GM21619 (cell line): Measurements from ENCODE around the gene FAIM2.

Experiments
- ATAC-seq: cut with Tn5 transposase; IDR thresholded peaks from one replicate; pipeline ENCODE4 v1.9.1; 2021; ENCODE audit not compliant: unreplicated experiment

Gene FAIM2

DNA sequence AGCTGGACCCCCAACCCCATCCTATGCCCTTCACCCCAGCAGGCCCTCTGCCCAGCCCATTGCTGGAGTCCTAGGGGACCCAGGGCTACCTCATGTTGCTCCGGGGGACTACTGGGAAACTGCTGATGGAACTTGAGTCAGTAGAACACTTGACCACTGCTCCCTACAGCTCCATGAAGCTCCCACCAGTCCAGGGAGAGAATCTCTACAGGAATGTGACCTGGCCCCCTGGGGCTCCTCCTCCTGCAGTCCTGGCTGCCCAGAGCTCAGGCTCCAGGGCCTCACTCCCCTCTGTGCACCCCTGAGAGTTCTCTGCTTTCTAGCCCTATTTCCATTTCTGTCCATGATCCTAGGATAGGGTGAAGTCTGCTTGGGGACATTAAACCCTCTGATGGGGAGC, 36.0 kb upstream of the FAIM2 start:
- no peak for ATAC-seq

DNA sequence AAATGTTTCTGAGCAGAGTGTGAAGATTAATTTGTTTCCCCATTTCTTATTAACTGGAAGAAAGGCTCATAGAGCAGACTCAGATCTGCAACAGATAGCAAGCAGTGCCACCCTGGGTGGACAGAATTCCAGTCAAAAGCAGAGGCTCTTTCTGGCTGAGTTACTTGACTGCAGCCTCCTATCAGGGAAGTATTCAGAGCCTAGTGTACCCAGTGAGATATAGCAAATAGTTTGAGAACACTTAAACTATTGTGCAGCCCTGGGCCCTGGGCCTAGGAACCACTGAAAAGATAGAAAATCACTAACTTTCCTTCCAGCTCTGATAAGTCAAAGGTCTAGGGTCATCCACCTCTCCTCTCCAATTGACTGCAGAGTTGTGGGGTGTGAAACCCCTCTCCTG, 35.6 kb upstream of the FAIM2 start:
- ATAC-seq, result no peak

DNA sequence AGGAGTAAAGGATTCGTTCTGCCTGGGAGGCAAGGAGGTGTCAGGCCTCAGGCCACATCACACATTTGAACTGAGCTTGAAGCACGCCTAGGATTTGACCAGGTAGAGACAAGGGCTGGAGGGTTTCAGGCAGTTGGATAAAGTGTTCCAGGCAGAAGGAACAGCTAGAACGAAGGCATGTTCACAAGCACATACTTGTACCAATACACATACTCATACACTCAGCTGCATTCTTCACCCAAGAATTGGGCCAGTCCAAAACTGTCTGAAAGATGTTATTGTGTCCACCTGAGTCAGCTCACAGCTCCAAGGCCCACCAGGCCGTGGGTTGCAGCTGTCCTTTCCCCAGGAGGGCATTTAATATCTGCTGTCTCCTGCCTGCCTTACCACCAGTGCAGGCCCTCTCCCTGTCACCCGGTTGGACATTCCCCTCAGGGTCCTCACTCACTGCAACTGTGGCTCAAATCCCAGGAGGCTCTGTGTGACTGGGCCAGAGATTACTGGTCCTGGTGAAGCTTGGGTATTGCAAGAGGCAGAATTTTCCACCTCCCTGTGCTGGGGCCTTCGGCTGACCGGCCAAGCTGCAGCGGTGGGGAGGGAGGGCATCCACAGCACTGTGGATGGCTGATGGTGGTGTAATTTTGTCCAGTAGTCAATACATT, 34.1 kb upstream of the FAIM2 start:
- ATAC-seq, result no peak

DNA sequence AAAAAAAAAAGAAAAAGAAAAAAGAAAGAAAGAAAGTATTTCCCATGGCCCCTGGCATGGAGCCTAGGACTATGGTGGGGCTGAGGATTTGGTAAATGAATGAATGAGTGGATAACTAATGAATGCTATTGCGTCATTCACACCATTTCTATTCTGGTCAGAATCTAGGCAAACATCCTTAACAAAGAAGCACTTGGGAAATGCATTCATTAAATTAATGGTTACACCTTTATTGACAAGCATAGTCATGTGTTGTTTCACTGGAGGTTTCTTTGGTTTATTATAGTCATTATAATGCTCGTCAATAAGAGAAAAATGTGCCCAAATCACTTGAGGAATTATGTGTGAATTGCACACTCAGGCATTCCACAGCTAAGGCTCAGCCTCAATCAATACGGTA, 33.2 kb upstream of the FAIM2 start:
- ATAC-seq, result no peak

DNA sequence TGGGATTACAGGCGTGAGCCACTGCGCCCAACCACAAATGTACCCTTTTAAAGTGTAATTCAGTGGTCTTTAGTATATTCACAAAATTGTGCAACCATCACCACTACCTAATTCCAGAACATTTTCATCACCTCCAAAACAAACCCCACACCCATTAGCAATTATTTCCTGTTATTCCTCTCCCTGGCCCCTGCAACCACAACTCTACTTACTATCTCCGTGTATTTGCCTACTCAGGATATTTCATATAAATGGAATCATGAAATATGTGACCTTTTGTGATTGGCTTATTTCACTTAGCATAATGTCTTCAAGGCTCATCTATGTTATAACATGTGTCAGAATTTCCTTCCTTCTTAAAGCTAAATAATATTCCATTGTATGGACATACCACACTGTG, 30.8 kb upstream of the FAIM2 start:
- no peak for ATAC-seq

DNA sequence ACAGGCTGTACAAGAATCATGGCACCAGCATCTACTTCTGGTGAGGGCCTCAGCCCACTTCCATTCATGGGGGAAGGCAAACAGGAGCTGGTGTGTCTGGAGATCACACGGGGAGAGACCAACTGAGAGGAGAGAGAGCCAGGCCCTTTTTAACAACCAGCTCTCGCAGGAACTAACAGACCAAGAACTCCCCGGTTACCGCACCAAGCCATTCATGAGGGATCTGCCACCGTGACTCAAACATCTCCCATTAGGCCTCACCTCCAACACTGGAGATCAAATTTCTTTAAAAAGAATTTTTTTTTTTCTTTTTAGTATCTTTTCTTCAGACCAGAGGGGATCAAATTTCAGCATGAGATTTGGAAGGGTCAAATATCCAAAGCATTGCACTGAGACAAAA, 30.1 kb upstream of the FAIM2 start:
- ATAC-seq, result no peak

DNA sequence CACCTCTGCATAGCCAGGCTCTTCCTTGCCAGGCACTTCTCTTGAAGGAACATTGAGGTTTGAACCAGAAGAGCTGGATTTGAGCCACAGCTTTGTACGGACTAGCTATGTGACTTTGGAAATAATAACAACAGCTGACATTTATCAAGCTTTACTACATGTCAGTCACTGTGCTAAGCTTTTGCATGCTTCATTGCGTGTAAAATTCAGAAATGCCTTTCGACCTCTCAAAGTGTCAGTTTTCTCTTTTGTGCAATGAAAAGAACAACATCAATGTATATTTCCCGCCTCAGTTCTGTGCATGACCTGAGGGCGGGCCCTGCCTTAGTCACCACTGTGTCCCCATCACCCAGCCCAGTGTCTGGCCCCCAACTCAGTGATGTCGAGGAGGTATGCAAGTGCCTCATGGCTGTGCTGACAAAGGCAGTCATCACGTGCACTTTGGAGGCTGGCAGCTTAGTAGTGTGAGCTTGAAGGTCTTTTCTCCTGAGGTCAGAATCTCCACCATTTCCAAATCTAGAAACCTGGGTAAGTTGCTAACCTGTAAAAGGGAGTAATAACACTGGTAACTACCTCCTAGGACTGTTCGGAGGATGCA, 28.9 kb upstream of the FAIM2 start:
- ATAC-seq, result no peak

DNA sequence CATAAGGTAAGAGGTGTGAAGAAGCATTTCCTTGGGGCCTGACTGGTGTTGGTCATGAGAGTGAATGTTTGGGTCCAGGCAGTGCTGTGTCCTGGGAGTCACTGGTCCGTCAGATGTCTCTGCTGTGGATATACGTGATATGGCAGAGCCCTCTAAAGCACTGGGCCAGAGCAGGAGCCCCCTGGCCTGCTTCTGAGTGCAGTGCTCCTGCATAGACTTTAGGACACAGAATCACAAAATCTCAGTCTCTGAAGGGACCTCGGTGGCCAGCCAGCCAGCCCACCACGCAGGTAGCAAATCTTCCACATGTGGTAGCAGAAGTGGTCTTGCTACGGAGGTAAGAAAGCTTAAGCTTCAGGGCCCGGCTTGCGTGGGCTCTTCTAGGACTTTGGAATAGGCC, 28.3 kb upstream of the FAIM2 start:
- no peak for ATAC-seq

DNA sequence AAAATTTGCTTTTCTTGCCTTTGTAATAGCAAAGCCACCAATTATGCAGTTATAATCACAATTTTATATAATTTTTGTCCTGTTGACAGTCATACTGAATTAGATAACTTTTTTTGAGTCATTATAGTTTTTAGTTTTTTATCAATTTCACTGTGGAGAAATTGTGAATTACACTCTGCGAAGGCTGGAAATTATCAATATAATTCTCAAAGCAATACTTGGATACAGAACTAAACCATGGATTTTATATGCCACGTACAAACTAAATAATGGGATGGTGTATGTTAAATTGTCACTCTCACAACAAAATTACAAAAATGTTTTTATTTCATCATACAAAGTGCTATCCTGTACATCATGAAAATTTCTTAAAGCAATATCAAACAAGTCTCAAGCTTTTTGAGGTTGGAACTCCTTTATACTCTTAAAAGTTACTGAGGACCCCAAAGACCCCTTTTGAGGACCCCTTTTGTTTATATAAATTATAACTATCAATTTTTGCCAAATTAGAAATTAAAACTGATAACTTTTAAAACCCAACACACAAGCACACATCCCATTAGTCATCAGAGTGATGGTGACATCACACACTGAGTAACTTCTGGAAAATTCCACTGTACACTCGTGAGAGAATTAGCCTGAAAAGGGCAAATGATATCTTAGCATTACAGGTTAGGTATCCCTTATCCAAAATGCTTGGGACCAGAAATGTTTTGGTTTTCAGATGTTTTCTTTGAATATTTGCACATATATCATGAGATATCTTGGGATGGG, 27.0 kb upstream of the FAIM2 start:
- ATAC-seq, result no peak

DNA sequence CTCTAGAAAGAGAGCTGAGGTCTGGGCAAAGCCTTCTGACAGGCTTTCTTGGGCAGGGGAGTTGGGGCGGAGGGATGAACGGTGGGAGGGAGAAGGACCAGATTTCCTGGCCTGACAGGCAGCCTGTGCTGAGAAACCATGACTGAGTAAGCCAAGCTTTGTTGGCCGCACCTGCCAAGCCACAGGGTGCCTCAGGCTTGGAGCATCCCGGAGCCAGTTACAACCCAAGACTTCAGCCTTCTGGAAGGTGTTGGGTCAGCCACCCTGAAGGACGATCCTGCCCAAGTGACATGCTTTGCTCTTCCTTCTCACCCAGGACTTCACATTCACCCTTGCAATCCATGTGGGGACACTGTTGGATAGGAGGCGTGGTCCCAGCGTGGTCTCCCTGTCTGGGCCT, 25.9 kb upstream of the FAIM2 start:
- no peak for ATAC-seq

DNA sequence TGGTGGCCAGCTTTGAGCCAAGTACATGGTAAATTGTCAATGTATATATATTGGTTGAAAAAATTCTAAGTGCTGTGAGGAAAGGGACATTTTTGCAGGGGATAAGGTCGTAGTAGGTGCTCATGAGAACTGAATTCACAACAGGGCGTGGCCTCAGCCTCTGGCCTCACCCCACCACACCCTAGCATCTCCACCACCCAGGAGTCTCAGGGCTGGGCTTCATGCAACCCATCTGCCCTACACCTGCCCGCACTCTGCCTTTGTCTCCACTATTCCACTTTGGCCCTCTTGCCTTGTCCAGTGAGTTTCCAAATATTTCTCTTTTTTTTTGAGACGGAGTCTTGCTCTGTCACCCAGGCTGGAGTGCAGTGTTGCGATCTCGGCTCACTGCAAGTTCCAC, 24.8 kb upstream of the FAIM2 start:
- ATAC-seq, result no peak

DNA sequence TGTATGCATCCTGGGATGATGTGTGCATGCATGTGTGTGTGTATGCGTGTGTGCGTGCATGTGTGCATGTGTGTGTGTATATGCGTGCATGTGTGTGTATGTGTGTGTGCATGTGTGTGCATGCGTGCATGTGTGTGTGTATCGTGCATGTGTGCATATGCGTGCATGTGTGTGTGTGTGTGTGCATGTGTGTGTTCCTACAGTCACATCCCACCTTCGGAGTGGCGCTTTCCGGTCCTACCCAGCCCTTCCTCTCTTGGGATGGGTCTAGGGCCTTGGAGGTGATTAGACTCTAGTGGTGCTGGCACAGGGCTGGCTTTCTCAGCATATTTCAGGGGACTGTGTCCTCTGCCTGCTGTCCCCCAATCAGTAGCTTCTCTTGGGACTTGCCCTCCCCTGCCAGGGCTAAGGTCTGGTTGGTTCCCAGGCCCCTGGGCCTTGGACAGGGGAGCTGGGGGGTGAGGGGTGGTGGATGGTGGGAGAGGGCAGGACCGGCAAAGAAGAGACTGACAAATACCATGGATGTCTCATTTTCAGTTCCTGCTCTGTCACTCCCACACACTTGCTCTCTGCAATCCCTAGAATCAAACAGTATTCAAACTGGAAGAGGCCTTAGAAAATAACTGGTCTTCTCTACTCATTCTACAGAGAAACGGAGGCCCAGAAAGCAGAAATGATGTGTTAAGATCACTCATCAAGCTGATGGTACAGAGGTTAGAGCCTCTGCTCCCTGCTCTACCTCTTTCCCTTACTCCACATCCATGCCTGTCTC, 21.9 kb upstream of the FAIM2 start:
- ATAC-seq, result no peak

DNA sequence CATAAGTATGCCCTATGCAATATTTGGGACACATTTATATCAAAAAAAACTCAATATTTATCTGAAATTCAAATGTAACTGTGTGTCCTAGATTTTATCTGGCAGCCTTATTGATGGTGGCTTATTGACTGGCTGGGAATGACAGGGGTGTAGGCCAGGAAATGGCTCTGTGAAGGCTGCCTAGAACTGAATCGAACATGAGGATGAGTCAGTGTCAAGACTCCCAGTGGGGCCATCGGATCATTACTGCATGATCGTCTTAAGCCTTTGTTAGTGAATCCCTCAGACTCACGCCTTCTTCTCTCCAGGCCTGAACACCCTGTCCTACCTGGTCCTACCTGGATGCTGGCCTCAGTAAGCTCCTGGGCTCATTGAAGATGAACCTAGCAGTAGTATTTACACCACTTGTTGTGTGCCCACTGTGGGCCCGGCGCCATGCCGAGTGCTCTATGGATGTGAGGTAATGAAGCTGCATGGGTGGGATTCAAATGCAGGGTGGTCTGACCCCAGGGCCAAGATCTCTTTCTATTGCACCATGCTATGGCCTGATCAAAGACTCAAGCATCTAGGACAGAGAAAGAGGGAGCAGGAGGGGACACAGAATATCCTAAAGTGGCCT, 21.0 kb upstream of the FAIM2 start:
- no peak for ATAC-seq

DNA sequence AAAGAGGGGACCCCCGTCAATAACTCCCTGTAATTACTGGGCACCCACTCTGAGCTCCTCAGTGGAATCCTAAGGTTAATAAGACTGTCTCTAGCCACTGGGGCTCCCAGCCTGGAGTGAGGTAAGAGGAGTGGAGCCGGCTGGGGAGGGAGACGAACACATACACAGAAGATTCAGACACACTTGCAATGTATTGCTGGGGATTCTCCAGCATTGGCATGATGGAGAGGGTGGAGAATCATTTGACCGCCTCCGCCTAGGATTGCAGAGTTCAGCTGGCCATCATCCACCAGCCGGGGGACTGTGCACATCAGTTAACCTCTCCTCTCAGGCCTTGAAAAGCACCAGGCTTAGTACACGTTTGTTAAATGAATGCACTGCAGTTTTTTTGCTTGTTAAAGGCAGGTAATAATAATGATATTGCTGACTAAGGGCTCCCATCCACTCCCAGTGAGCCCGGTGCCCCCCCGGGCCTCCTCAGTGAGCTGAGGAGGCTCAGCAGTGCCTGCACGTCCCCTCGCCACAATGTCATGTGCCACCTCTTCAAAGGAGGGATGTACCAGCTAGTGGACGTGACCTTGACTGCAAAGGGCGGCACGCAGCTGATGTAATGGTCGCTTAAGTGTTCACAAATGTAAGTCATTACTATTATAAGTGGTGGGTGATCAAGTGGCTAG, 20.3 kb upstream of the FAIM2 start:
- ATAC-seq, result no peak

DNA sequence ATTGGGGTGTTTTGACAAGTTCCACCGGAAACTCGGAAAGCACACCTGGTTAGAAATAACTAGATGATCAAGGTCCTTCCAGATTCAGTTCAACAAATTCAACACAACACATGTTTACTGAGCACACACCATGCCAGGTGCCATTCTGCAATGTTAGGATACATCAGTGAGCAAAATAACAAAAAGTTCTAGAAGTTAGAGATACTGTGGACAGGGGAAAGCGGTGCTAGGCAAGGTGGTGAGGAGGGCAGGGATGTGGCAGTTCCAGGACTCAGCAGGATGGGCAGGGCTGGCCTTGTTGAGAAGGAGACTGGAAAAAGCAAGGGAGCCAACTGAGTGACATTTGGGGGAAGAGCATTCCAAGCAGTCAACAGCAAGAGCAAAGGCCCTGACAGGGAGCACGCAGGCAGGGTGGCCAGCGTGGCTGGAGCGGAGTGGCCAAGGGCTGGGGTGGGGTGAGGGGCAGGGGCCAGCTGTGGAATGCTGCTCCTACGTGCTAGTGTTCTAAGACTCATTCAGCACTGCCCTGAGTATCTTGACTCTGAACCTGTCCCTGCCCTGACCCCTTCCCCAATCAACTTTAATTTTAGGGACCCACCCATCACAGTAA, 19.4 kb upstream of the FAIM2 start:
- ATAC-seq, result no peak

DNA sequence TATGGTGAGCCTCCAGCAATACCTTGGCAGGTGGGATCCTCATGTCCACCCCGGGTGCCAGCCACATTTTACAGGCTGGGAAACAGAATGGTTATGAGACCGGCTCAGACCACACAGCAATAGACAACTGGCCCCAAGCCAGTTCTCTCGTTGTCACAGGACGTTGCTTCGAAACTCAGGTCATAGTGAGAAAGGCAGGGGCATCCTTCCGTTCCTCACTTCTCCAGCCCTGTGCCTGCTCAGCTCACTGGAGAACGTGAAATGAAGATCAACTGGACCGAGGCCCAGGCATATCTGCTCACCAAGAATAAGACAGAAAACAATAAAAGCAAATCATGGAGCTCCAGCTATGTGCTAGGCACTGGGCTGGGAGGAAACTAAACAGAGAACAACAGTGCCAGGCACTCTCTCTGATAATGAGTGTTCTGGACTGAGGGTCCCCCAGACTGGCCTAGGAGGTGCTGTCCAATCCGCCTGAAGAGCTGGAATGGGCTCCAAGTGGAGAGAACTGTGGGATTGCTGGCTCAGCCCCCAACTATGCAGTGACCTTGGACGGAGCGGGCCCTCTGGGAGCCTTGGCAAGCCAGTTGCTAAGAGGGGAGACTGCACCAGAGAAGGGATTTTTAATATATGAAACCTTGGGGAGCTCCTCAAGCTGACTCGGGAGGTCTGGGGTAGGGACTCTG, 18.8 kb upstream of the FAIM2 start:
- ATAC-seq, result no peak

DNA sequence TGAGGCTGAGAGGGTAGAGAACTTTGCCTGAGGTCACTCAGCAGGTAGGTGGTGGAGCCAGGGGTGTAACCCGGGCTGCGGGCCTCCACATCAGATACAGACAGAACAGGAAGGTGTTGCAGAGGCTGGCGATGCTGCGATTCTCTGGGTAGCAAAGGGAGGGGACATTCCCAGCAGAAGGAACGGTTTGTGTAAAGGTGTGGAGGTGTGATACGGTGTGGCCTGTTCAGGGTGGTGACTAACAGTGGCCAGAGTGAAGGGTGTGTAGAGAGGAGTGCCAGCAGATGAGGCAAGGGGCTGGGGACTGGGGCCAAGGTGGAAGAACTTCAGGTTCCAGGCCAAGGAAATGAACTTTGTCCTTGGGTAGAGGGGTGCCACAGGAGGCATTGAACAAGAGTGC, 18.2 kb upstream of the FAIM2 start:
- no peak for ATAC-seq

DNA sequence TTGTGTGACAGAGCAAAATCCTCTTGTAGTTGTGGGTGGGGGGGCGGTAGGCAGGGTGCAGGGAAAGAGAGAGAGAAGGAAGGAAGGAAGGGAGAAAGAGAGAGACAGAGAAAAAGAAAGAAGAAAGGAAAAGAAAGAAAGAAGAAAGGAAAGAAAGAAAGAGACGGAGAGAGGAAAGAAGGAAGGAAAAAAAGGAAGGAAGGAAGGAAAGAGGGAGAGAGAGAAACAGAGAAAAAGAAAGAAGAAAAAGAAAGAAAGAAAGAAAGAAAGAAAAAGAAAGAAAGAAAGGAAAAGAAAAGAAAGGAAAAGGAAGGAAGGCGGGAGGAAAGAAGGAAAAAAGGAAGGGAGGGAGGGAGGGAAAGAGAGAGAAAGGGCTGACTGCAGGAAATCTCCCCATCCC, 17.6 kb upstream of the FAIM2 start:
- ATAC-seq, result no peak

DNA sequence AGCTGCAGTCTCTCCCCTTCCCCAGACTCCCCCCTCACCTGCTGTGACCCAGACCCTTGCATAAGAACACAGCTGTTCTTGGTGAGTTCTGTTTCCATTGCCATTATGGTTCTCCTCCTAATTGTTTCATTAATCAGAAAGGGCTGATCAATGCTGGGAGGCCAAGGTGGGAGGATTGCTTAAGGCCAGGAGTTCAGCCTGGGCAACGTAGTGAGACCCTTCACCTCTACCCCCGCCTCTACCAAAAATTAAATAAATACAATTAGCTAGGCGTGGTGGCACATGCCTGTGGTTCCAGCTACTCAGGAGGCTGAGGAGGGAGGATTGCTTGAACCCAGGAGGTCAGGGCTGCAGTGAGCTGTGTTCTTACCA, 17.2 kb upstream of the FAIM2 start:
- no peak for ATAC-seq
